22Rv1 (cell line): Measurements from ENCODE around the gene H1-8.

Experiments
- CTCF ChIP-seq: fragments of 450-650 bp; IDR thresholded peaks from 2 replicates; pipeline ENCODE4 v1.5.1; 2017; ENCODE audit warnings: mild to moderate bottlenecking
- ZFX ChIP-seq: fragments of 450-650 bp; IDR thresholded peaks from 2 replicates; pipeline ENCODE4 v1.6.1; 2017; ENCODE audit warnings: antibody characterized with exemption, borderline replicate concordance

GRCh38 chr3:129507181-129507831, 35.7 kb upstream of the H1-8 start:
- TF ChIP-seq CTCF (no peak), ZFX (no peak)
